ENCODE results near the gene SHD.

- no peak for TF ChIP-seq YY1 (IDR thresholded peaks at IDR 0.05; ENCODE audit: low read depth, low read length)
- TF ChIP-seq CTCF (IDR thresholded peaks at IDR 0.05; ENCODE audit: control extremely low read depth in 1 of 3, insufficient read depth in 1 of 3, low read depth in 1 of 3, low read length in 3 of 3), result no peak
- no peak for TF ChIP-seq CREB1 (IDR thresholded peaks at IDR 0.05)
- no peak for TF ChIP-seq TAF1 (IDR thresholded peaks at IDR 0.05; ENCODE audit: low read depth, low read length)
- TF ChIP-seq MAX (IDR thresholded peaks at IDR 0.05), result no peak
- TF ChIP-seq JUN (IDR thresholded peaks at IDR 0.05; ENCODE audit: low read depth, low read length), result no peak
- TF ChIP-seq POLR2A (IDR thresholded peaks at IDR 0.05; ENCODE audit: control extremely low read depth in 1 of 2, low read depth in 2 of 2, low read length in 2 of 2), result no peak
- TF ChIP-seq RFX5 (IDR thresholded peaks at IDR 0.05; ENCODE audit: borderline replicate concordance, low read depth, low read length), result no peak
- TF ChIP-seq POLR2AphosphoS5 (IDR thresholded peaks at IDR 0.05; ENCODE audit: low read depth, low read length), result no peak
- TF ChIP-seq FOSL1 (IDR thresholded peaks at IDR 0.05; ENCODE audit: insufficient read depth, low read depth, low read length), result no peak
Measured at GRCh38 chr19:4320419-4320818, 41.4 kb downstream of the SHD start.
